ENCODE results near the gene TTLL7.

DNA sequence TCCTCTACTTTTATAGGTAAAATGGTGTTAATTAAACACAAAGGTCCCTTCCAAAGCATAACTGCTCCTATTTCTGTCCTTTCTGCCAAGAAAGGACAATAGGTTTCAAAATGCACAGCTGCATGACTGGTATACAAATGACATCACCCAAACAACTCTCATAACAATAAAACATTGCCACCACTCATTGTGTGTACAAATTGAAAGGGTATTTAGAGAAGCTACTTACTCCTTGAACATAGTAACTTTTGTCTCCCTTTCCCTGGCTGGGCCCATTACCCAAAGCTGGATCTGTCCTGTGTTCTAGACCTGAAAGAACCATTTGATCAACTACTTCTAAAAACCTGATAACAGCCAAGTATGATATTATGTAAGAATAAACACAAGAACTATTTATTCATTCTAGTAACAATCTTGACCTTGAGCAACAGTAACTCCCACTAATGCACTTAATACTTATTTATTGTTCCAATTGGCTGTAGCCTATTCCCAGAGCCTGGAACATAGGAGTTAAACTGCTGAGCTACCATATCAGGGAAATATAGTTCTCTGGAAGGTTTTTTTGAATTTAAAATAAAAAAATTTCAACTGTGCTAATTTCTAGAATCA lies 38.2 kb downstream of the TTLL7 start:
- no peak for TF ChIP-seq POLR2AphosphoS5 (IDR thresholded peaks at IDR 0.05)
- TF ChIP-seq, protein P1, sequence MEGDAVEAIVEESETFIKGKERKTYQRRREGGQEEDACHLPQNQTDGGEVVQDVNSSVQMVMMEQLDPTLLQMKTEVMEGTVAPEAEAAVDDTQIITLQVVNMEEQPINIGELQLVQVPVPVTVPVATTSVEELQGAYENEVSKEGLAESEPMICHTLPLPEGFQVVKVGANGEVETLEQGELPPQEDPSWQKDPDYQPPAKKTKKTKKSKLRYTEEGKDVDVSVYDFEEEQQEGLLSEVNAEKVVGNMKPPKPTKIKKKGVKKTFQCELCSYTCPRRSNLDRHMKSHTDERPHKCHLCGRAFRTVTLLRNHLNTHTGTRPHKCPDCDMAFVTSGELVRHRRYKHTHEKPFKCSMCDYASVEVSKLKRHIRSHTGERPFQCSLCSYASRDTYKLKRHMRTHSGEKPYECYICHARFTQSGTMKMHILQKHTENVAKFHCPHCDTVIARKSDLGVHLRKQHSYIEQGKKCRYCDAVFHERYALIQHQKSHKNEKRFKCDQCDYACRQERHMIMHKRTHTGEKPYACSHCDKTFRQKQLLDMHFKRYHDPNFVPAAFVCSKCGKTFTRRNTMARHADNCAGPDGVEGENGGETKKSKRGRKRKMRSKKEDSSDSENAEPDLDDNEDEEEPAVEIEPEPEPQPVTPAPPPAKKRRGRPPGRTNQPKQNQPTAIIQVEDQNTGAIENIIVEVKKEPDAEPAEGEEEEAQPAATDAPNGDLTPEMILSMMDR (IDR thresholded peaks at IDR 0.05), result no peak
